Activated gamma-delta T cell treated with Interleukin-2 at 50 U/mL for 16 hours (primary cell): ENCODE measurements around the gene ADPRM.
A peak's percentile ranks its signal among the peaks of the same experiment; 100 is the strongest.
"Not testable (repeated sequence)": the region's sequence is repeated elsewhere in the genome, so short reads cannot be mapped to it uniquely, and the experiment has no call there.

Source experiments
- DNase-seq: peaks from one replicate; pipeline ENCODE4 v3.0.0-alpha.2; 2020

ADPRM gene

DNA sequence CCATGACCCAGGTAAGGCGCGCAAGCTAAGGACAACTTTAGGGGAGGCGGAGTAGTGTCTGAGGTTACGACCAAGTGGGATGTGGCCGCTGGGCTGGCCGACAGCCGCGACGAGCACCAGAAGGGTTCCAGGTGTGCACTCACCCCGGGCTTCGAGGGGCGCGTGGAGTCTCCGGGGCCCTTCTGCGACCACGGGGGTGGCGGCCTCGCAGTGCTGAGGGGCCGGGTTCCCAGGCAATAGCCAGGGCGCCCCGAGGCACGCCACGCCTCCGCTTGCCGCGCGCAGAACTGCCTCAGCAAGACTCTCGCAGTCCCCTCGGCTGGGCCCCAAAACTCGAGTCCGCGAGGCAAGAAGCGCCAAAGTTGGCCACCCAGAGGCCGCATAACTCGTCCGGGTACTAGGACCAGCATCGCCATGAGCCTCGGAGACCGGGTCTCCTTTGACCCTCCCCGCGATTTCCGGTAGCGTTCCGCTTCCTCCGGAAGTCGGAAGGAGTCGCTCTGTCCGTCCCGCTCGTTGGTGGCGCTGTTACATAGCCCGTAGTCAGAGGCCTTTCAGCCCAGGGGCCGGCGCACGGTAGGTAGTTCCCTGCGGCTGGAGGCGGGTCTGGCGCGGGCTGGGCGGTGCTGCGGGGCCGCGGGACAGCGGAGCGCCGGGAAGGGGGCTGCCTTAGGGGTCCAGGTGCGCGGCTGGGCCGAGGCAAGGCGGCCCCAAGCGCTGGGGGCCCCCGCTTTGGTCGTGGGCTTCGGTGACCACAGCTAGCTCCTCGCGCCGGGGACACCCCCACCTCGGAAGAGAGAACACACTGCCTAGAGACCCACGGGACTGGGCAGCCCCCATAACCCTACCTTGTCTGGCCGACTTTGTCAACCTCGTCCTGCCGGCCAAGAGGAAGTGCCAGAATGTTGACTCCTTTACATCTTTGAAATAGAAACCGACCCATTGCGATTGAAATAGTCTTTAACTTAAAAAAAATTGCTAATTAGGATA, at the start of gene ADPRM, which contains the start of gene SCO1:
ADPRM (plus strand) TSS at position 503 of the 990 bp plus-strand sequence. CDS start 7,333 bp downstream, outside the sequence.
SCO1 (minus strand) TSS at position 442 of the 990 bp plus-strand sequence; CDS start at position 416, 26 bp downstream.
- DNase-seq: peak; percentile 89

DNA sequence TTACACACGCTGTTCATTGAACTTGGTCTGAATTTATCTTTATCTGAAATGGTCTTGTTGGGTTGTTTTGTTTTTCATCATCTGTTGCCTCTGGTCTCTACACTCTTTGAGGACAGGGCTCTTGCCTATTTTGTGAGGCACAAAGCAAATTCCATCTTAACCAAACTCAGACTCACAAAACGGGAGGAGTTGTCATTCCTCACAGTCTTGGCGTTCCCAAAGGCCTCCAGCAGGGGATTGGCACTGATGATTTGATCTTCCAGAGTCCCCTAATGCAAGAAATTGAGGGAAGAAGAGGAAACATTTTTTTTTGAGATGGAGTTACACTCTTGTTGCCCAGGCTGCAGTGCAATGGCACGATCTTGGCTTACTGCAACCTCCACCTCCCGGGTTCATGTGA, 49.0 kb upstream of the ADPRM start:
- no peak for DNase-seq

DNA sequence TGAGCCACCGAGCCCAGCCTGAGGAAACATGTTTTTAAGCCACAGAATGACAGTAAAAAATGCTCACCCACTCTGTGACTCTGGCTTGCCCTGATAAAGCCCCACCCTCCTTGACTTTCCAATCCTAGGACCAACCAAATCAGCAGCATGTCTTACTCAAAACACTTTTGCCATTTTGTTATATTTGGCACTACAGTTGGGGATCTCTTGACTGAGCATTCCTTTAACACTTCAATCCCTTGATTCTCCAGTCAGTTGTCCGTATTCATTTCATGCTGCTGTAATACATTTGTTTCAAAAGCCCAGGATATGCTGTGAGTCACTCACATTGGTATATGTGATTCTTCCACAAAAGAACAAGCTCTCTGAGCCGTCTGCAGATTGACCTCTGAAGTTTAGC, 48.4 kb upstream of the ADPRM start:
- DNase-seq: no peak

DNA sequence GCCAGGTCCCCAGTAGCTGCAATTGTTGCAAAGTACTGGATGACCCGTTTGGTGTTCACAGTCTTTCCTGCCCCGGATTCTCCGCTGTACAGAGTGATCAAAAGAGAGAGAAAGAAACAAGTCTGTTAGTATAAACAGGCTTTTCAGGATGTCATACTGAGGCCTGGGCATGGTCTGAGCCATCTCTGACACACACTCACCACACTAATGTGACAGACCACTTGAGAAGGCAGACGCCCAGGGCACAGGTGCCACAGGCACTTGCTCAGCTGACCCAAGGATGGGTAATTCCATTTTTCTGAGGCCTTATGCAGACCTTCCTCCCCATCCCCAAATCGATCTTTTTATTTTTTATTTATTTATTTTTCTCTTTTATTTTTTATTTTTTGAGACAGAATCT, 47.8 kb upstream of the ADPRM start:
- no peak for DNase-seq

DNA sequence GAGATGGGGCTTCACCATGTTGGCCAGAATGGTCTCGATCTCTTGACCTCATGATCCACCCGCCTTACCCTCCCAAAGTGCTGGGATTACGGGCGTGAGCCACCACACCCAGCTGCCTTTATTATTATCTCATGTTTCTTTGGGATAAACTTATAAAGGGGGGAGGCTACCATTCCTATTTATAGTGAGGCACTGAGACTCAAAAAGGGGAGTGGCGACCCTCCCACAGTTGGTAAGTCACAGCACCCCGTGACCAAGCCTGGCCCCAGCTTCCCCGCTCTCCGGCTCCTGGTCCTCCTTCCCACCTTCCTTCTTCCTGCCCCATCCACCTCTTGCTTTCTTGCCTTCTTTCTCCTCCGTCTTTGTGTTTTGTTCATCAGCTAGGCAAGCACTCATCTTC, 45.5 kb upstream of the ADPRM start:
- no peak for DNase-seq

GRCh38 chr17:10652984-10653659, 44.3 kb upstream of the ADPRM start:
- DNase-seq: no peak

DNA sequence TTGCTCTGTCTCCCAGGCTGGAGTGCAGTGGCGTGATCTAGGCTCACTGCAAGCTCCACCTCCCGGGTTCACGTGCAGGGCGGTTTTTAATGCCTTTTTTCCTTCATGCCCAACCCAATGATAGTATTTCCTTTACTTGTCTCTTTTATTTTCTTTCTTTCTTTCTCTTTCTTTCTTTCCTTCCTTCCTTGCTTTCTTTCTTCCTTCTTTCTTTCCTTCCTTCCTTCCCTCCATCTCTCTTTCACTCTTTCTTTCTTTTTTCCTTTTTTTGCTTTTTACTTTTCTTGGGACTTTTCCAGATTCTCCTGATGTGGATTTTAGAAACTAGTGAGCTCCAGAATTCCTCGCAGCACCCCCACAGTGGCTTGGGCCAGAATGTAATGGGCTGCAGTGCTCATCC, 43.4 kb upstream of the ADPRM start:
- DNase-seq: no peak

GRCh38 chr17:10657148-10657547, 40.2 kb upstream of the ADPRM start, which contains the start of gene MYH3:
MYH3 (minus strand) TSS chr17:10657309; CDS start chr17:10655064, 2,245 bp downstream.
- no peak for DNase-seq

DNA sequence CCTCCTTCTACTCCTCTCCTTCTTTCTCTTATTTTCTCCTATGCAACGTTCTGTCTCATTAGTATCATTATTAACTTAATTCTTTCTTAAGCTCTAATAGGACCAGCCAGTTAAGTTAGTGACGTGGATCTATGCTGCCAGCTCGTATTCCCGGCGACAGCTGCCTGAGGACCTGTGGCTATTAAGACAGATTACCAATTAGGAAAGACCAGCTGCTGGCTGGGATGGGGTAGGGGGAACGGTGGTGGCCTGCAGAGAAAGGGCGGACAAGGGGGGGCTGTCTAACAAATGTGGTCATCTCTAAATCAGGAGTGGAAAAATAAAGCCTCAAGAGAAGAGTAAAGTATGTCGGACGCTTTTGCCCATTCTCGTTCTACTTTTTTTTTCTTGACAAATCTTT, 39.5 kb upstream of the ADPRM start:
- no peak for DNase-seq

GRCh38 chr17:10661437-10661836, 36.0 kb upstream of the ADPRM start:
- no peak for DNase-seq

DNA sequence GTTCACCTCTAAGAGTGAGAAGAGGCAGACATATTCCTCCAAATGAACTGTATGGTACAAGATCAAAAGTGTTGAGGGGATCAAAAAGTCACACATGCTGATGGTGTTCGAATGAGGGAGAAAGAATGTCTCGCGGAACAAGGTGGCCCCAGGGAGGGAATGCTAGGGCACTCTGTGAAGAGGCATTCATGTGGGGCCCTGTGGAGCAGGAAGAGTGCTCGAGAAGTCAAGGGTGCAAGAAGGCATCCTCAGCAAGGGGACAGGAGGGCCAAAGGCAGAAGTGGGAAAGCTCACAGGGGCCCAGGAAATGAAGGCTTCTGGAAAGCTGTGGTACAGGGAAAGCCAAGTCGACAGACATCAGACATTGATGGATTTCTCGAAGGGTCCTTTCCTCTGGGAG, 34.2 kb upstream of the ADPRM start:
- no peak for DNase-seq

GRCh38 chr17:10664571-10664970, 32.8 kb upstream of the ADPRM start:
- no peak for DNase-seq

DNA sequence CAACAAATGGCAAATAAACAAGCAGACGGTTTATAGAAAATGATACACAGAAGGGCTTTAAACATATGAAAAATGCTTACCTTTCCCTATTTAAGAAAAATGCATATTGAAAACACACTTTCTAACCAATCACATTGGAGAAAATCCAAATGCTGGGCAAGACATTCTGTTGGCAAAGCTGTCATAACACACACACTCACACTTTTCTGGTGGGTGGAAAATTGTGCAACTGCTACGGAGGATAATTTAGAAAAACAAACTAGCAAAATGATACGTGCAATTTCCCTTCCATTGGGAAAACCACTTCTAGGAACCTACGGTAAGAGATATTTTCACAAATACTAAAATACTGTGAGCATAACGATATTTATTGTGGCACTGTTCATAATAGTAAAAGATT, 30.5 kb upstream of the ADPRM start:
- DNase-seq: no peak

DNA sequence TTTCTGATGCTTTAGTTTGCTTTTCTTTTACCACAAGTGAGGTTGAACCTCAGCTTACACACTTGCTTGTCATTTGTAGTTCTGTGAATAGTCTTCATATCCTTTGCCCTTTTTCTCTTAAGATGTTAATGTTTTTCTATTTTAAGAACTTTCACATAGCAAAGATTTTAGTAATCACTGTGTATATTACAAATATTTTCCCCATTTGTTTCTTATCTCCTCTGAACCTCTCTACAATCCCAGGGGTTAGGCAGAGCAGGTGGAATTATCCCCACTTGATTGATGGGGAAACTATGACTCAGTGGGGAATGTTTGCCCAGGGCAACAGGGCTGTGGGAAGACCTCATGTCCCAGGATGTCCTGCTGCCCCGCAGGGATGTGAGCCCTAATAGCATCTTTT, 28.6 kb upstream of the ADPRM start:
- no peak for DNase-seq

- DNase-seq: no peak
Observed at GRCh38 chr17:10673312-10673711, 24.1 kb upstream of the ADPRM start.

- no peak for DNase-seq
Observed at GRCh38 chr17:10674704-10675103, 22.7 kb upstream of the ADPRM start.

DNA sequence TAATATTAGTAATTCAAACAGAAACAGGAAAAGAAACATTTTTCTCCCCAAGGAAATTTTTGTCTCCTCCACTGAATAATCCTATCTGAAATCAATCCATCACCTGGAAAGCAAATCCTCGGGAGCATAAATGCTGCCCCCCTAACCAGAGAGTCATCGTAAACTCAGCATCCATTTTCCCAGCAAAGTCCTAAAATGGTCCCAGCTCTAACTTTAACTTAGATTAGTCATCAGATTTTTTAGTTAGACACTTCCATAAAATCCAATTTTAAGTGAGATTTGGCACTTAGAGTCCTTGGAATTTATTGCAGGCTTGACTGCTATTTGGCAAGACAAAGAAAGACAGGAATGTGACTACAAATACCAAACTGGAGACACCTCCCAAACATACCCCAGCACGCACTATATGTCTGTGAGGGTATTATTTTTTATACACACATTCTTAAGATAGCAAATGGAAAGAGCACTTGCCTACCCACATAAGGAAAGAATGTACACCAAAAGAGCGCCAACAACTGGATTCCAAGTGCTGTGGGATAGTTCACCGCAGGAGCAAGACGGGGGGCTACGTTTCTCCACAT, 15.4 kb upstream of the ADPRM start:
- no peak for DNase-seq

DNA sequence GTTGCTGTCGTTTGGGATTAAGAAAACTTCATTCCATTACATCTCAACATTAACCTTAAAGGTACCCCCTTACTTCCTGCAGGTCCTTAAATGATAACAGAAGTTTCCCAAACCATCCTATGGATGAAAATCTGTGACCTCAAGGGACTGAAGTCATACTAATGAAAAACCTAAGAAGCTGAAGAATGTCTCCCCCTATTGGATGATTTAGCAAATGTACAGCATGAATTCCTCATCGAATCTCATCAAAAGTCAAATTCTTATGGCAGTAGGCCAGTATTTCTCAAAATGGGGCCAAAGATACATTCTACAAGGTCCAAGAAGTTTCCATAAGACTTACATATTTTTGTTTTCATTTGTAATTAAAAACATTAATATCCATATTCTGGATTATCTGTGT, 13.5 kb upstream of the ADPRM start:
- DNase-seq: no peak

DNA sequence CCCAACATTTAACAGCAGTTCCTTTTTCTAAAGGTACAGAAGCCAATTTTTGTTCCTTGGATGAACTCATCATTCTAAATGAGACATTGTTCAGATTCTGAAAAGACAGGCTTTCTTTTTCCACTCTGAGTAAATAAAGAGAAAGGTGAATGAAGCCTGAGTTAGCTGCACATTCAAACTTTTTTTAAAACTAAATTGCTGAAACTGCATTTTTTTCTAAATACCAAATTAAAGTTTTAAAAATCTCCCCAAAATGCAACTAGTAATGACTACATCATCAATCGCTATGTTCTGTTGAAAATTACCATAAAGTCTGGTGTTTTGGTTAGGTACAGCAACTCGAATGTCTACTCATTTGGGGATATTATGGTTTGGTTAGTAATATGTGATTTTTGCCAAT, 9.9 kb upstream of the ADPRM start:
- DNase-seq: no peak

- DNase-seq: not testable (repeated sequence)
Observed at GRCh38 chr17:10695875-10696407, 1.5 kb upstream of the ADPRM start.

DNA sequence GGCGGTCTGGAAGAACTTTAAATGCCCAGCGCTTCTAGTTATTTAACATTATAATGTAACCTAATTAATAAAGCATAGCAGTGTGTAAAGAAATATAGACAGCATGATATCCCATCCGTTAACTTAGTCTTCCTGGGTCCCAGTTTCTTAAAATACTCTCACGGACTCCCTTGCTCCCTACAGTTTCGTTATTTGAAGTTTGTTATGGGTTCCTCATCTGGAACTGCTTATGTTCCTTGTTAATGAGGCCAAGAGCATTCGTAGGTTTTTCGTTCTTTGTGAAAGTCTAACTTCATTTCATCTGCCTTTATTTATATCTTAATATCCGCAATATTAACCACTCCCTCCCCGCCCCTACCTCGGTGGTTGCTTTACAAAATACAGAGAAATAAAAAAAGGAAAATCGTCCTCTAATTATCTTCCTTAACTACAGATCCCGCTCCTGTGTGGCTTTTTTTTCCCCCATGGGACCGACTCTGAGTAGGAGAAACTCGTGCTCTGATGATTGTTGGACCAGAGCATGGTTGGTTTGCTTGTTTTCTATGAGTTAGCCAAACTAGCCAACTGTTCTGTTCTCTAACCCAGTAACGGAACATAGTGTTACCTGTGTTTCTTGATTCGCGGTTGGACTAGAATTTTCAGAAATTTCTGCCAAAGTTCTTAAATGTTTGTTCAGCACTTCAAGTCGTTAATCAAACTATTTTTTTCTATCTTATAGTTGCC, 863 bp downstream of the ADPRM start:
- DNase-seq: no peak

DNA sequence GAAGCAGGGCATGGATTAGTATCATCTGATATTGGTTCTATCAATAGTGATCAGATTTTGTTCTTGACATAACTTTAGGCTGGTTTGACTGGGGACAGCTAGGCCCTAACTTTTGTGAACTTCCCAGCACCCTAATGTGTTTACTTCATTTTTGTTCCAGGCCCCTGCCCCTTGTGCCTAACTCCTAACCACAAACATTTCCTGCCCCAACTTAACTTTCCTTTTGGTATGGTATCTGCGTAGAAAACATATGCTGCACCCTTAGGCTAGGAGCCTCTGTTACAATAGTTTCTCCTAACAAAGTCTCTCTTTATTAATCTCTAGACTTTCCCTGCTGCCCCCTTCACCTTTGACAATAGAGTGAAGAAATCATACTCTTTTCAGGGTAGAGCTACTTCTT, 2.5 kb downstream of the ADPRM start:
- DNase-seq: no peak

DNA sequence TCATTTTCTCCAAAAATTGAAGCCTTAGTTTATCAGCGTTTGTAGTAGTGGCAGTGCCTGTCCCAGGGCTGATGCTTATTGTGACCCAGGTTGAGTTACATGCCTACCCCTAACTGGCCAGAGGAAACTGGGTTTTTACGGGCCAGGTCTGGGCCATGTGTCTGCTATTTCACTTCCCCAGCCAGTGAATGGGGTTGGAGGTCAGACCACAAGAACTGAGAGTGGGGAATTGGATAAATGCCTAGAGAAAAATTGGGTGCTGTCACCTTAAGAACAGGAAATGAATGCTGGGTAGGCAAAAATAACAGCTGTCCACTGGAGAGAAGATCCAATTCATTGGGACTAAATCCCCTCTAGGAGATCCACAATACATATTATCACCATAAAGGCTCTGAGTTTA, 5.2 kb downstream of the ADPRM start:
- no peak for DNase-seq
